ENCODE data around the gene SDR39U1. TPM values are rescaled to one million over a fixed set of nuclear protein-coding genes. Genes with fewer than 3 reads are reported as not detected.

SDR39U1 gene
- total RNA-seq, 6 experiments from 2014 or later = 24.9 to 32.8 (median 28.3) TPM

- Histone ChIP-seq H3K36me3 (no peaks in the 10 kb centered on the region), H3K27me3 (no peaks in the 10 kb centered on the region), H3K4me1 (peaks cover 0 to 23% (median 0%) of the 10 kb centered on the region in 4 donors), H3K9me3 (no peaks in the 10 kb centered on the region), H3K27ac (no peak overlapping the region), H3K4me3 (no peak overlapping the region)
- no peak for DNase-seq
- no peak for ATAC-seq
- 77% methylated on average over 5 of the region's 8 CpGs for WGBS (ENCODE audit: insufficient coverage, low coverage, low lambda C conversion rate, missing lambda C conversion rate)
- intact Hi-C loops (cut with DNase I) = no loop called here
- TF ChIP-seq POLR2A (IDR thresholded peaks at IDR 0.05) = no peak
- TF ChIP-seq CTCF (IDR thresholded peaks at IDR 0.05) = no peak
Measured at GRCh38 chr14:24395609-24396582, 46.7 kb downstream of the SDR39U1 start.

DNA sequence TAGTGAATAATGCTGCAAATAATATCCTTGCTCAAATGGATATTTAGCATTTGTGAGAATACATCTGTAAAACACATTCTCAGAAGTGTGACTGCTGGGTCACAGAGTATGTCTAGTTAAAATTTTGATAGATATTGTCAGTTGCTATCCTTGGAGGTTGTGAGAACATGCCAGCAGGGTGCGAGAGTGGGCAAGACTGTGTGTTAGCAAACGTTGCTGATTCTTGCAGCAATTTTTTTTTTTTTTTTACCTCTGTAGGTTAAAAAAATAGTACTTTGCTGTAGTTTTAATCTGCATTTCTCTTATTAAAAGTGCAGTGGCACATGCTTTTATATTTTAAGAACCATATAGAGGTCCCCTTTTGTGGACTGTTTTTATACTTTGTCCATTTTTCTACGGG, 48.3 kb downstream of the SDR39U1 start:
- Histone ChIP-seq H3K4me3 (no peak overlapping the region), H3K9me3 (no peaks in the 10 kb centered on the region), H3K36me3 (no peaks in the 10 kb centered on the region), H3K27ac (no peak overlapping the region), H3K27me3 (no peaks in the 10 kb centered on the region), H3K4me1 (peaks cover 0 to 12% (median 0%) of the 10 kb centered on the region in 4 donors)
- ATAC-seq = no peak
- intact Hi-C loops (cut with DNase I) = no loop called here
- no peak for TF ChIP-seq POLR2A (IDR thresholded peaks at IDR 0.05)
- TF ChIP-seq CTCF (IDR thresholded peaks at IDR 0.05) = no peak
- DNase-seq = no peak
- 36% methylated on average over 3 of the region's 3 CpGs for WGBS (ENCODE audit: insufficient coverage, low coverage, low lambda C conversion rate, missing lambda C conversion rate)

DNA sequence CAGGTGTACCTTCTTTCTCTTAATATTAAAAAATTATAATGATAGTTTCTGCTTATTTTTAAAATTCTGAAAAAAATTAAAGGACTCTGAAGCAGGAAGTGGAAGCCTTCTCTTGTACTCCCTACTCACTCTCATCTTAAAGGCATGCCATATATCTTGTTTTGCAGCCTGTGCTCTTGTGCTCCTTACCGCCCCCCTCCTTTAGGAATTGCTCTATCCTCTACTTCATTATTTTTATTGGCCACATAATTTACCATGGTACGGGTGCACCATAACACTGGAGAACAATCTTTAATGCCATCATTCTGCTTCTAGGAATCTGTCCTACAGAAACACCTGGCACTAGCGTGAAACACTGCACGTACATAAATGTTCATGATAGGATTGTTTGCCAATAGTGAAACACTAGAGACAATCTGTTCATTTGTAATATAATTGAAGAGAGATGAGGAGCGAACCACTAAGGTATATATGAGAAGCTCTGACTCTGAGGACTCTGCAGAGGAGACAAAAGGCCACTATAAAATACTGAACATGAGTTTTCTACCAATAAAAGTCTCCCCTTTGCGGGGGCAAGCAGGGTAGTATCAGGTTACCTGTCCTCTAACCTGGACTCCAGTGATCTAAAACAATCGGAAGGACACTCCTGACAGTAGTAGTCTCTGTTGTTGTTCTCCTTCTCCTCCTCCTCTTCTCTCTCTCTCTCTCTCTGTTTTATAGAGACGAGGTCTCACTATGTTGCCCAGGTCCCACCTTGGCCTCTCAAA, 50.1 kb downstream of the SDR39U1 start:
- intact Hi-C loops (cut with DNase I) = no loop called here
- Histone ChIP-seq H3K27ac (no peak overlapping the region), H3K9me3 (no peaks in the 10 kb centered on the region), H3K4me1 (peaks cover 0 to 10% (median 0%) of the 10 kb centered on the region in 4 donors), H3K36me3 (no peaks in the 10 kb centered on the region), H3K4me3 (no peak overlapping the region), H3K27me3 (no peaks in the 10 kb centered on the region)
- ATAC-seq = peak in 2 of 4 donors; percentile 13 to 21
- WGBS (ENCODE audit: insufficient coverage, low coverage, low lambda C conversion rate, missing lambda C conversion rate) = 66% methylated on average over 8 of the region's 8 CpGs
- TF ChIP-seq POLR2A (IDR thresholded peaks at IDR 0.05) = no peak
- no peak for TF ChIP-seq CTCF (IDR thresholded peaks at IDR 0.05)
- DNase-seq = no peak

DNA sequence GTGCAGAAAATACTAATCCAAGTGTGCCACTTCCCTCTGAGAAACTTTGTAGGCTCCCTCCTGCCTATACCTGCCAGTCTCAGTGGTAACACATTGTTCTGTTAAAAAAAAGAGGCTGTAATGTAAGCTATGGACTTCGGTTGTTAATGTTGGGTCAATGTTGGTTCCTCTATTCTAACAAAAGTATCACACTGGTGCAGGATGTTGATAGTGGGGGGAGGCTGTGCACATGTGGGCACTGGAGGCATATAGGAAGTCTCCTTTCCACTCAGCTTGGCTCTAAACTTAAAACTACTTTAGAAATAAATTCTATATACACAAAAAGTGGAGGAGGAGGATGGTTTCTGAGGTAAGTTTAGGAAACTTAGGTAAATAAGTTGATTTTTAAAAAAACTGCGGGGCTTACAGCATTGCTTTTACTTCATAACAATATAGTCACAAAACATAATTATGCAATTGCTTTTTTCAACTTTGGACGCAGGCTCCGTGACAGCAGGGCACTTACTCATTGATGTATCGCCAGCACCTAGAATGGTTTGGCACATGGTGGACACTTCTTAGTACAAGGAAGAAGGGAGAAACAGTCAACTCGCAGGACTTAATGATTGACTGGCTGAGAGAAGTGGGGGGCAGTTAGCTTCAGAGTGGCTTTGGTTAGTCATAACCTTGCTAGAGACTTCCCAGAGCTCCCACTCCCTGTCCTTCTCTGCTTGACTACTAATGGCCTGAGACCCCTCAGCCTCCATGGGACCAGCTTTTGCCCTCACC, 51.7 kb downstream of the SDR39U1 start:
- intact Hi-C loops (cut with DNase I) = no loop called here
- Histone ChIP-seq H3K4me1 (peaks cover 0 to 17% (median 0%) of the 10 kb centered on the region in 4 donors), H3K9me3 (no peaks in the 10 kb centered on the region), H3K4me3 (no peak overlapping the region), H3K27ac (no peak overlapping the region), H3K27me3 (no peaks in the 10 kb centered on the region), H3K36me3 (no peaks in the 10 kb centered on the region)
- TF ChIP-seq CTCF (IDR thresholded peaks at IDR 0.05) (no peak), POLR2A (IDR thresholded peaks at IDR 0.05) (no peak)
- 43% methylated on average over 6 of the region's 6 CpGs for WGBS (ENCODE audit: insufficient coverage, low coverage, low lambda C conversion rate, missing lambda C conversion rate)
- ATAC-seq (no peak), DNase-seq (no peak)

Measured in right lobe of liver (tissue), 6 donors.